ENCODE measurements around the gene KCNT2. TPM values are rescaled to one million over a fixed set of nuclear protein-coding genes. Genes with fewer than 3 reads are reported as not detected.

KCNT2 gene
- total RNA-seq, 1 experiment from 2014 or later, result 9.1 TPM

- peak overlapping the region; percentile 3 for H2AFZ ChIP-seq (ENCODE audit: low read length)
Measured at GRCh38 chr1:196611873-196612272, 3.6 kb upstream of the KCNT2 start.

More at GRCh38 chr1:196611873-196612272, 3.6 kb upstream of the KCNT2 start:
- Mint-ChIP-seq H3K27ac (peak overlapping the region in 2 of 3 experiments; percentile 32 to 40; a peak in 2 of 7 replicates), H3K27me3 (ENCODE audit: low read depth) (no peaks in the 10 kb centered on the region), H3K4me3 (no peak overlapping the region; a peak in 1 of 5 replicates), H3K9me3 (no peaks in the 10 kb centered on the region), H3K36me3 (ENCODE audit: insufficient read depth in 1 of 3, low read depth in 3 of 3) (no peaks in the 10 kb centered on the region), H3K4me1 (peaks cover 34% of the 10 kb centered on the region in 2 experiments)
- H3K27me3 ChIP-seq (ENCODE audit: insufficient read depth, low read length), result no peaks in the 10 kb centered on the region
- H4K91ac ChIP-seq (ENCODE audit: insufficient read length, low read depth, low read length), result no peak overlapping the region
- no peak overlapping the region for H4K5ac ChIP-seq (ENCODE audit: insufficient read length, low read depth, low read length)
- H3K79me1 ChIP-seq (ENCODE audit: insufficient read depth, low read depth, low read length, poor library complexity, severe bottlenecking), result no peaks in the 10 kb centered on the region
- H4K8ac ChIP-seq (replicated peaks; ENCODE audit: insufficient read length, low read depth, low read length), result no peak overlapping the region
- no peaks in the 10 kb centered on the region for H3K9me3 ChIP-seq (ENCODE audit: control insufficient read depth, low read depth, low read length)
- no peak overlapping the region for H2BK5ac ChIP-seq (ENCODE audit: insufficient read length, low read length)
- no peak overlapping the region for H3T11ph ChIP-seq (ENCODE audit: low read length)
- no peak overlapping the region for H2BK12ac ChIP-seq (ENCODE audit: insufficient read length, low read depth, low read length)
- H3K9ac ChIP-seq (ENCODE audit: extremely low read depth, insufficient read length, low read length), result no peak overlapping the region
- H3K27ac ChIP-seq (ENCODE audit: insufficient read length, low read depth, low read length), result no peak overlapping the region
- peak; percentile 61 for DNase-seq
- H3K79me2 ChIP-seq (ENCODE audit: insufficient read depth, low read length), result peaks cover 1% of the 10 kb centered on the region; the same call in 1 of the 2 replicates
- H3K18ac ChIP-seq (ENCODE audit: insufficient read length, low read depth, low read length), result no peak overlapping the region
- TF ChIP-seq CTCF (conservative IDR thresholded peaks at IDR 0.05), result no peak
- no peak overlapping the region for H3K4me2 ChIP-seq (ENCODE audit: insufficient read depth, insufficient read length, low read length)
- no peak overlapping the region for H3K23ac ChIP-seq (ENCODE audit: insufficient read length, low read depth, low read length)
- no peak overlapping the region for H3K14ac ChIP-seq (ENCODE audit: insufficient read depth, low read length)
- H2BK120ac ChIP-seq (ENCODE audit: low read depth, low read length, poor library complexity, severe bottlenecking), result no peak overlapping the region
- no CpG with 5 or more reads among the region's 3 CpGs for WGBS (ENCODE audit: extremely low coverage, insufficient read length, low lambda C conversion rate)
- H3K56ac ChIP-seq (ENCODE audit: insufficient read length, low read depth, low read length), result no peak overlapping the region
- H3K4me1 ChIP-seq (ENCODE audit: insufficient read depth, low read length), result peaks cover 5% of the 10 kb centered on the region; the same call in 1 of the 2 replicates
- H2BK20ac ChIP-seq (ENCODE audit: low read depth, low read length, poor library complexity, severe bottlenecking), result no peak overlapping the region
- no peak overlapping the region for H2BK15ac ChIP-seq (ENCODE audit: low read depth, low read length)
- no peaks in the 10 kb centered on the region for H4K20me1 ChIP-seq (ENCODE audit: control insufficient read depth, insufficient read depth, insufficient read length)
- no peaks in the 10 kb centered on the region for H3K23me2 ChIP-seq (ENCODE audit: insufficient read length, low read depth, low read length, poor library complexity, severe bottlenecking)
- no peak overlapping the region for H2AK5ac ChIP-seq (ENCODE audit: insufficient read length, low read length)
- no peak overlapping the region for H3K4ac ChIP-seq (ENCODE audit: low read depth, low read length)

Measured in H9 (cell line).